ENCODE data around the gene ATF6B. TPM values are rescaled to one million over a fixed set of nuclear protein-coding genes. Genes with fewer than 3 reads are reported as not detected.

ATF6B gene
- total and polyA plus RNA-seq, 2 of the 13 experiments (the other 11 are each of a cell fraction or from before 2014, with no cell fraction given): 18.1 to 44.0 TPM

- TF ChIP-seq, protein P1, sequence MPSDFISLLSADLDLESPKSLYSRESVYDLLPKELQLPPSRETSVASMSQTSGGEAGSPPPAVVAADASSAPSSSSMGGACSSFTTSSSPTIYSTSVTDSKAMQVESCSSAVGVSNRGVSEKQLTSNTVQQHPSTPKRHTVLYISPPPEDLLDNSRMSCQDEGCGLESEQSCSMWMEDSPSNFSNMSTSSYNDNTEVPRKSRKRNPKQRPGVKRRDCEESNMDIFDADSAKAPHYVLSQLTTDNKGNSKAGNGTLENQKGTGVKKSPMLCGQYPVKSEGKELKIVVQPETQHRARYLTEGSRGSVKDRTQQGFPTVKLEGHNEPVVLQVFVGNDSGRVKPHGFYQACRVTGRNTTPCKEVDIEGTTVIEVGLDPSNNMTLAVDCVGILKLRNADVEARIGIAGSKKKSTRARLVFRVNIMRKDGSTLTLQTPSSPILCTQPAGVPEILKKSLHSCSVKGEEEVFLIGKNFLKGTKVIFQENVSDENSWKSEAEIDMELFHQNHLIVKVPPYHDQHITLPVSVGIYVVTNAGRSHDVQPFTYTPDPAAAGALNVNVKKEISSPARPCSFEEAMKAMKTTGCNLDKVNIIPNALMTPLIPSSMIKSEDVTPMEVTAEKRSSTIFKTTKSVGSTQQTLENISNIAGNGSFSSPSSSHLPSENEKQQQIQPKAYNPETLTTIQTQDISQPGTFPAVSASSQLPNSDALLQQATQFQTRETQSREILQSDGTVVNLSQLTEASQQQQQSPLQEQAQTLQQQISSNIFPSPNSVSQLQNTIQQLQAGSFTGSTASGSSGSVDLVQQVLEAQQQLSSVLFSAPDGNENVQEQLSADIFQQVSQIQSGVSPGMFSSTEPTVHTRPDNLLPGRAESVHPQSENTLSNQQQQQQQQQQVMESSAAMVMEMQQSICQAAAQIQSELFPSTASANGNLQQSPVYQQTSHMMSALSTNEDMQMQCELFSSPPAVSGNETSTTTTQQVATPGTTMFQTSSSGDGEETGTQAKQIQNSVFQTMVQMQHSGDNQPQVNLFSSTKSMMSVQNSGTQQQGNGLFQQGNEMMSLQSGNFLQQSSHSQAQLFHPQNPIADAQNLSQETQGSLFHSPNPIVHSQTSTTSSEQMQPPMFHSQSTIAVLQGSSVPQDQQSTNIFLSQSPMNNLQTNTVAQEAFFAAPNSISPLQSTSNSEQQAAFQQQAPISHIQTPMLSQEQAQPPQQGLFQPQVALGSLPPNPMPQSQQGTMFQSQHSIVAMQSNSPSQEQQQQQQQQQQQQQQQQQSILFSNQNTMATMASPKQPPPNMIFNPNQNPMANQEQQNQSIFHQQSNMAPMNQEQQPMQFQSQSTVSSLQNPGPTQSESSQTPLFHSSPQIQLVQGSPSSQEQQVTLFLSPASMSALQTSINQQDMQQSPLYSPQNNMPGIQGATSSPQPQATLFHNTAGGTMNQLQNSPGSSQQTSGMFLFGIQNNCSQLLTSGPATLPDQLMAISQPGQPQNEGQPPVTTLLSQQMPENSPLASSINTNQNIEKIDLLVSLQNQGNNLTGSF (CRISPR knock-in tag; IDR thresholded peaks at IDR 0.05): no peak
- TF ChIP-seq RNF2 (conservative IDR thresholded peaks at IDR 0.05; ENCODE audit: low read depth) (no peak), NCOR1 (IDR thresholded peaks at IDR 0.05; ENCODE audit: borderline replicate concordance, low read length) (no peak), PHF20 (CRISPR knock-in tag; IDR thresholded peaks at IDR 0.05) (peak; percentile 53), ZBTB20 (CRISPR knock-in tag; IDR thresholded peaks at IDR 0.05; ENCODE audit: borderline replicate concordance, low read depth) (peak; percentile 52; the same call in 1 of the 2 replicates), GABPA (IDR thresholded peaks at IDR 0.05; ENCODE audit: low read depth, low read length) (no peak), GABPA (CRISPR knock-in tag; IDR thresholded peaks at IDR 0.05; ENCODE audit: low read depth) (peak; percentile 9; the same call in 1 of the 2 replicates), ZNF333 (CRISPR knock-in tag; IDR thresholded peaks at IDR 0.05; ENCODE audit: borderline replicate concordance) (no peak), ZNF577 (CRISPR knock-in tag; IDR thresholded peaks at IDR 0.05; ENCODE audit: borderline replicate concordance, low read depth) (peak; percentile 76; the same call in 1 of the 2 replicates), HMG20A (CRISPR knock-in tag; IDR thresholded peaks at IDR 0.05; ENCODE audit: borderline replicate concordance) (no peak), STAG1 (CRISPR knock-in tag; IDR thresholded peaks at IDR 0.05) (no peak), ATM (IDR thresholded peaks at IDR 0.05; ENCODE audit: borderline replicate concordance) (no peak), ZNF451 (CRISPR knock-in tag; IDR thresholded peaks at IDR 0.05) (no peak), ZNF776 (CRISPR knock-in tag; IDR thresholded peaks at IDR 0.05) (no peak), NCOA1 (CRISPR knock-in tag; IDR thresholded peaks at IDR 0.05) (no peak), ZNF629 (CRISPR knock-in tag; conservative IDR thresholded peaks at IDR 0.05) (no peak), TBX3 (IDR thresholded peaks at IDR 0.05; ENCODE audit: borderline replicate concordance) (no peak), ZNF160 (CRISPR knock-in tag; IDR thresholded peaks at IDR 0.05) (no peak), ZNF558 (CRISPR knock-in tag; IDR thresholded peaks at IDR 0.05; ENCODE audit: borderline replicate concordance) (no peak), YEATS2 (CRISPR knock-in tag; IDR thresholded peaks at IDR 0.05; ENCODE audit: borderline replicate concordance) (no peak), TEAD3 (CRISPR knock-in tag; optimal IDR thresholded peaks at IDR 0.05; ENCODE audit: borderline replicate concordance) (peak; percentile 48), ZNF101 (CRISPR knock-in tag; IDR thresholded peaks at IDR 0.05; ENCODE audit: borderline replicate concordance, low read depth) (no peak), HNRNPLL (IDR thresholded peaks at IDR 0.05; ENCODE audit: low read depth, low read length, poor library complexity, severe bottlenecking) (no peak), NRL (CRISPR knock-in tag; IDR thresholded peaks at IDR 0.05; ENCODE audit: borderline replicate concordance) (no peak), ZNF552 (CRISPR knock-in tag; IDR thresholded peaks at IDR 0.05; ENCODE audit: borderline replicate concordance) (no peak)
- TF ChIP-seq, protein P2, sequence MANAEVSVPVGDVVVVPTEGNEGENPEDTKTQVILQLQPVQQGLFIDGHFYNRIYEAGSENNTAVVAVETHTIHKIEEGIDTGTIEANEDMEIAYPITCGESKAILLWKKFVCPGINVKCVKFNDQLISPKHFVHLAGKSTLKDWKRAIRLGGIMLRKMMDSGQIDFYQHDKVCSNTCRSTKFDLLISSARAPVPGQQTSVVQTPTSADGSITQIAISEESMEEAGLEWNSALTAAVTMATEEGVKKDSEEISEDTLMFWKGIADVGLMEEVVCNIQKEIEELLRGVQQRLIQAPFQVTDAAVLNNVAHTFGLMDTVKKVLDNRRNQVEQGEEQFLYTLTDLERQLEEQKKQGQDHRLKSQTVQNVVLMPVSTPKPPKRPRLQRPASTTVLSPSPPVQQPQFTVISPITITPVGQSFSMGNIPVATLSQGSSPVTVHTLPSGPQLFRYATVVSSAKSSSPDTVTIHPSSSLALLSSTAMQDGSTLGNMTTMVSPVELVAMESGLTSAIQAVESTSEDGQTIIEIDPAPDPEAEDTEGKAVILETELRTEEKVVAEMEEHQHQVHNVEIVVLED (CRISPR knock-in tag; IDR thresholded peaks at IDR 0.05; ENCODE audit: borderline replicate concordance): no peak
Observed at GRCh38 chr6:32177183-32177787, 49.2 kb upstream of the ATF6B start (continued).

Data from HepG2 (cell line).